ENCODE results near the gene THAP7. TPM values are rescaled to one million over a fixed set of nuclear protein-coding genes. Genes with fewer than 3 reads are reported as not detected.

The THAP7 gene
- total RNA-seq, 1 experiment from 2014 or later: 24.6 TPM

DNA sequence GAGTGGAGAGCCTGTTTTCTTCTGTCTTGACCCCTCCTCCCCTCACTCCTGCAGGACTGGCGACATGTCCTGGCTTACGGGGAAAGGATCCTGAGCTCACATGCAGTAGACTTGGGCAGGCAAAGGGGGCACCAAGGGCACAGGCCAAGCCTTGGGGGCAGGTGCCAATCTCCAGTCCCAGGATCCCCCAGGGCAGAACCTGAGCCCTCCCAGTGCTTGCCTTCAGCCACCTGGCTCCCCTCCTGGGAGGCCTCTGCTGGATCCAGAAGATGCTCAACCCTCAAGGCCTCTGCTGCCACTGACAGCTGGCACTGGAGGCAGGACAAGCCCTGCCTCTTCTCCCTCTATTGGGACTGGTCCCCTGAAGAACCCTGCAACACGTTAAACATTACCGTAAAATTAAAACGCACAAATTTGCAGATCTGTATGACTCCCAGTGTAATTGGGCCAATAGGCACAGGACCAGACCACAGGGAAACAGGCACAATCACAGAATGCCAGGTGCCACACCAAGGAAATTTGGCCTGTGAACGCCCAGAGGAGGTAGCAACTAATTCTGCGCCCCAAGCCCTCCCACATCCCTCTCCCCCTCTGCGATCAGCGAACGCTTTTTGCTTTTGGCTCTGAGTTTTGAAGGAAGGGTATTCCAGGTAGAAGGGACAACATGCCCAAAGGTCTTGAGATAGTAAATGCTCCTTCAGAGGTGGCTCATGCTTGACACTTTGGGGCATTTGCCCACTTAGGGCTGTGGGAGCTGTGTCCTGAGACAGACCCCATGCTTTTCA lies 20.8 kb downstream of the THAP7 start:
- no peaks in the 10 kb centered on the region; the same call in 1 of the 2 replicates for H3K27me3 ChIP-seq (ENCODE audit: insufficient read depth, low read length)
- DNase-seq: no peak
- peaks cover 28 to 30% of the 10 kb centered on the region in 2 experiments for H3K4me1 Mint-ChIP-seq
- H3K18ac ChIP-seq (ENCODE audit: insufficient read length, low read depth, low read length): no peak overlapping the region
- no peak overlapping the region for H2AK5ac ChIP-seq (ENCODE audit: insufficient read length, low read length)
- 0 out of 2 replicates have a peak overlapping the region, but pooled peaks have one; percentile 30 for H3K14ac ChIP-seq (ENCODE audit: insufficient read depth, low read length)
- peaks cover 14% of the 10 kb centered on the region for H3K23me2 ChIP-seq (ENCODE audit: insufficient read length, low read depth, low read length, poor library complexity, severe bottlenecking)
- no peaks in the 10 kb centered on the region for H4K20me1 ChIP-seq (ENCODE audit: control insufficient read depth, insufficient read depth, insufficient read length)
- H2BK120ac ChIP-seq (ENCODE audit: low read depth, low read length, poor library complexity, severe bottlenecking): no peak overlapping the region
- H2BK5ac ChIP-seq (ENCODE audit: insufficient read length, low read length): no peak overlapping the region
- H3K23ac ChIP-seq (ENCODE audit: insufficient read length, low read depth, low read length): no peak overlapping the region
- no peak overlapping the region for H3K4ac ChIP-seq (ENCODE audit: low read depth, low read length)
- peaks cover 4 to 19% (median 12%) of the 10 kb centered on the region in 3 experiments; a peak in 6 of 7 replicates for H3K36me3 Mint-ChIP-seq (ENCODE audit: insufficient read depth in 1 of 3, low read depth in 3 of 3)
- H3K27ac Mint-ChIP-seq: peak overlapping the region in 2 of 3 experiments; percentile 68 to 90; a peak in 3 of 7 replicates
- peak overlapping the region; percentile 73 for H3K4me2 ChIP-seq (ENCODE audit: insufficient read depth, insufficient read length, low read length)
- no peaks in the 10 kb centered on the region for H3K79me2 ChIP-seq (ENCODE audit: insufficient read depth, low read length)
- WGBS (ENCODE audit: extremely low coverage, insufficient read length, low lambda C conversion rate): no CpG with 5 or more reads among the region's 10 CpGs
- no peak overlapping the region for H3T11ph ChIP-seq (ENCODE audit: low read length)
- H3K56ac ChIP-seq (ENCODE audit: insufficient read length, low read depth, low read length): no peak overlapping the region
- no peak overlapping the region for H4K91ac ChIP-seq (ENCODE audit: insufficient read length, low read depth, low read length)
- H3K4me3 Mint-ChIP-seq: peak overlapping the region; percentile 94 to 98
- no peak overlapping the region for H2AFZ ChIP-seq (ENCODE audit: low read length)
- H2BK12ac ChIP-seq (ENCODE audit: insufficient read length, low read depth, low read length): no peak overlapping the region
- H4K8ac ChIP-seq (replicated peaks; ENCODE audit: insufficient read length, low read depth, low read length): no peak overlapping the region
- peak overlapping the region; percentile 35 for H3K9ac ChIP-seq (ENCODE audit: extremely low read depth, insufficient read length, low read length)
- H2BK15ac ChIP-seq (ENCODE audit: low read depth, low read length): no peak overlapping the region
- no peaks in the 10 kb centered on the region for H3K9me3 ChIP-seq (ENCODE audit: control insufficient read depth, low read depth, low read length)
- no peak overlapping the region for H2BK20ac ChIP-seq (ENCODE audit: low read depth, low read length, poor library complexity, severe bottlenecking)
- no peak overlapping the region for H3K27ac ChIP-seq (ENCODE audit: insufficient read length, low read depth, low read length)
- H4K5ac ChIP-seq (ENCODE audit: insufficient read length, low read depth, low read length): no peak overlapping the region
- TF ChIP-seq, protein P1, sequence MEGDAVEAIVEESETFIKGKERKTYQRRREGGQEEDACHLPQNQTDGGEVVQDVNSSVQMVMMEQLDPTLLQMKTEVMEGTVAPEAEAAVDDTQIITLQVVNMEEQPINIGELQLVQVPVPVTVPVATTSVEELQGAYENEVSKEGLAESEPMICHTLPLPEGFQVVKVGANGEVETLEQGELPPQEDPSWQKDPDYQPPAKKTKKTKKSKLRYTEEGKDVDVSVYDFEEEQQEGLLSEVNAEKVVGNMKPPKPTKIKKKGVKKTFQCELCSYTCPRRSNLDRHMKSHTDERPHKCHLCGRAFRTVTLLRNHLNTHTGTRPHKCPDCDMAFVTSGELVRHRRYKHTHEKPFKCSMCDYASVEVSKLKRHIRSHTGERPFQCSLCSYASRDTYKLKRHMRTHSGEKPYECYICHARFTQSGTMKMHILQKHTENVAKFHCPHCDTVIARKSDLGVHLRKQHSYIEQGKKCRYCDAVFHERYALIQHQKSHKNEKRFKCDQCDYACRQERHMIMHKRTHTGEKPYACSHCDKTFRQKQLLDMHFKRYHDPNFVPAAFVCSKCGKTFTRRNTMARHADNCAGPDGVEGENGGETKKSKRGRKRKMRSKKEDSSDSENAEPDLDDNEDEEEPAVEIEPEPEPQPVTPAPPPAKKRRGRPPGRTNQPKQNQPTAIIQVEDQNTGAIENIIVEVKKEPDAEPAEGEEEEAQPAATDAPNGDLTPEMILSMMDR (conservative IDR thresholded peaks at IDR 0.05): no peak
- H3K4me1 ChIP-seq (ENCODE audit: insufficient read depth, low read length): 0 out of 2 replicates have a peak, but pooled peaks cover 2% of the 10 kb centered on the region
- peaks cover 13 to 15% of the 10 kb centered on the region in 2 experiments for H3K9me3 Mint-ChIP-seq
- no peaks in the 10 kb centered on the region for H3K79me1 ChIP-seq (ENCODE audit: insufficient read depth, low read depth, low read length, poor library complexity, severe bottlenecking)
- peaks cover 39% of the 10 kb centered on the region for H3K27me3 Mint-ChIP-seq (ENCODE audit: low read depth)

Data from H9 (cell line).